NOMO-1 (cell line): Measurements from ENCODE around the gene MAL.

Experiments
- DNase-seq, 2 experiments: peaks; one replicate each; lab custom pipeline; 2025; ENCODE audit not compliant: unreplicated experiment in 2 of 2; lab: John Stamatoyannopoulos, UW

Gene MAL

DNA sequence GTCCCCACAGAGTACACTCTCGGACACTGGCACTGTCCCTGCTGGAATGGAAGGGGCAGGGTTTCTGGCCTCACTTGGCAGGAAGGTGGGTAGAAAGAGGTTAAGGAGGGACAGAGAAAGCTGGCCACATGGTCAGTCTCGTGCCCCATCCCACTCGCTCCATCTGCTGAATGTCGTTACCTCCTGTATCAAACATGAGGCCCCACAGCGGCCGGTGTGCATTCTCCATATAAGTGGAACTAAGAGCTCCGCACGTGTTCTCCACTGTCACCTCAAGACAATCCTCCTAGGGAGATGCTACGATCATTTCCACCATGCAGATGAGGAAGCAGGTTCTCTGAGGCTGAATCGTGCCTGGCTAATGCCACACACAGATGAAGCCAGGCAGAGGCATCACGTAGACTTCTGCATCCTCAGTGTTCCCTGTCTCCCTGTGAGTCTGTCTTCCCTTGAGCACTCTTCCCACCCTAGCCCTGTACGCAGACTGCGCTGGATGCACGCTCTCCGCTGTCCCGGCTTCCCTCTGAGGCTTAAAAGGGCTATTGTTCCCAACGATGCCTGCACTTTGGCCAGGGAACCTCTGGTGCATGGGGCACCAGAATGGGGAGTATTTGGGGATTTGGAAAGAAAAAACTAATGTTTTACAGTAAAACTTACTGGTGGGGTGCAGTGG is 35.1 kb downstream of the MAL start:
- no peak for DNase-seq

DNA sequence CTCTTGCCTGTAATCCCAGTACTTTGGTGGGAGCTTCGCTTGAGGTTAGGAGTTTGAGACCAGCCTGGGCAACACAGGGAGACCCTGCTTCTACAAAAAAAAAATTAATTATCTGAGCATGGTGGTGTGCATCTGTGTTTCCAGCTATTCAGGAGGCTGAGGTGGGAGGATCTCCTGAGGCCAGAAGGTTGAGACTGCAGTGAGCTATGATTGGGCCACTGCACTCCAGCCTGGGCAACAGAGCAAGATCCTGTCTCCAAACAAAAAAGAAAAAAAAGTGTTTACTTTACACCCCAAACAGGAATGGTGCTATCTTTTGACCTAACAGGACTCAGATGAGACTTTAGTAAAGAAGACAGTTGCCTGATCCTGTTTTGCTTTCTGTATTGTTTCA is 35.6 kb downstream of the MAL start:
- no peak for DNase-seq

DNA sequence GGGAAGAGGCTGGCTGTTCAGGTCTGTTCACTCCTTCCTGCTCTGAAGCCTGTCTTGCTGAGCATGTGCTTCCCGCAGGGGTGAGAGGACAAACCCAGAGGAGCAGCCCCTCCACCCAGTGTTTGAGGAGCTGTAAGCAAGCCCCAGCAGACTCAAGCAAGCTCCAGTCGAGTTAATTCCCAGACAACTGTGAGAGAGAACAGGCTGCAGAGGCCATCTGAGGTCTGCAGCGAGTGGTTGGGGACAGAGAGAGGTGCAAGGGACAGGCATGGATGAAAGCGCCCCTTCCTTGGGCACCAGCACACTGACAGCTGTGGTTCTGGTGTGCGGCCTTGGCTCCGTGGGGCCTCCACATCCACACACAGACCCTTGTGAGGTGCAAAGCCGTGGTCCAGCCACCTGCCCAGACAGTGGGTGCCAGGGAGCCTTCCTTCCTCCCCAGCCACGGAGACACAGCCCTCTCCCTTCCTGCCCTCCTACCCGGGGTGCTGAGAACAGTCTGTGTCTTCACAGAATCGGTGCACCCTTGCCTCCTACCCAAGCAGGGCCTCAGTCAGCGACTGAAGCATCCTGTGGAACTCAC is 36.2 kb downstream of the MAL start:
- DNase-seq, result no peak

GRCh38 chr2:95062242-95063085 is 37.0 kb downstream of the MAL start:
- no peak for DNase-seq

GRCh38 chr2:95063086-95063958 is 37.8 kb downstream of the MAL start:
- no peak for DNase-seq

GRCh38 chr2:95068256-95068655 is 42.7 kb downstream of the MAL start:
- DNase-seq, result no peak

DNA sequence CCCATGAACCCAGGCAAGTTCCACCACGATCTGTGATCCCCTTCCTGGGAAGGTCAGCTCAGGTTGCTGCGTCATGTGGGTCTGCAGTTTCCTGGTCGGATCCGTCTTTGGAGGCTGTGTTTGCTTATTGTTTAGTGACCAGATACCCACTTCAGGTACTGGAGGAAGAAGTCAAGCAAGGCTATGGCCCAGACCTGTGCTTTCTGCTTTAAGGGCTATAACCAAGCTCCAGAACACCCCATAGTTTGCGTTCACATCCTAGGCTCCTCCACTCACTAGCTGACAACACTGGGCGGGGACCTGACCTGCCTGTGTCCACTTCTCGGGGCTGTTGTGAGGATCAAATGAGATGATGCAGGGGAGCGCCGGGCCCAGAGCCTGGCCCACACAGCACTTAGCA is 44.0 kb downstream of the MAL start:
- DNase-seq, result no peak

DNA sequence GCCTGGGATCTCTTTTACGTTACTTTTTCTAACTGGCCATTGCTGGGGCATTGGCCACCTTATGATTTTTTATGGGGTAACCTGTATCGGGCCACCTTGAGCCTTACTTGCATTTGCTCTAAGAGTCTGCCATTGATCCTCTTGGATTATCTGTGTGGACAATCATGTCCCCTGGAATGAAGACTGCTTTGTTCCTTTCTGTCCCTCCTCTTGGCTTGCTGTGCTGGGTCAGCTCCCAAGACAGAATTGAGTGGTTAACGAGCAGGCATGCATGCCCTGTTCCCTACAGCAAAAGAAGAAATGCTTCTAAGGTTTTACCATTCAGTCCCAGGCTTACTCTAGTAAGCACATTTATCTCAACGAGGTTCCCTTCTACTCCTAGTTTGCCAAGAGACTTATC is 46.3 kb downstream of the MAL start:
- no peak for DNase-seq

- DNase-seq, result no peak
Measured at GRCh38 chr2:95072424-95072823, 46.9 kb downstream of the MAL start.

- DNase-seq, result no peak
Measured at GRCh38 chr2:95073856-95074662, 48.6 kb downstream of the MAL start.

DNA sequence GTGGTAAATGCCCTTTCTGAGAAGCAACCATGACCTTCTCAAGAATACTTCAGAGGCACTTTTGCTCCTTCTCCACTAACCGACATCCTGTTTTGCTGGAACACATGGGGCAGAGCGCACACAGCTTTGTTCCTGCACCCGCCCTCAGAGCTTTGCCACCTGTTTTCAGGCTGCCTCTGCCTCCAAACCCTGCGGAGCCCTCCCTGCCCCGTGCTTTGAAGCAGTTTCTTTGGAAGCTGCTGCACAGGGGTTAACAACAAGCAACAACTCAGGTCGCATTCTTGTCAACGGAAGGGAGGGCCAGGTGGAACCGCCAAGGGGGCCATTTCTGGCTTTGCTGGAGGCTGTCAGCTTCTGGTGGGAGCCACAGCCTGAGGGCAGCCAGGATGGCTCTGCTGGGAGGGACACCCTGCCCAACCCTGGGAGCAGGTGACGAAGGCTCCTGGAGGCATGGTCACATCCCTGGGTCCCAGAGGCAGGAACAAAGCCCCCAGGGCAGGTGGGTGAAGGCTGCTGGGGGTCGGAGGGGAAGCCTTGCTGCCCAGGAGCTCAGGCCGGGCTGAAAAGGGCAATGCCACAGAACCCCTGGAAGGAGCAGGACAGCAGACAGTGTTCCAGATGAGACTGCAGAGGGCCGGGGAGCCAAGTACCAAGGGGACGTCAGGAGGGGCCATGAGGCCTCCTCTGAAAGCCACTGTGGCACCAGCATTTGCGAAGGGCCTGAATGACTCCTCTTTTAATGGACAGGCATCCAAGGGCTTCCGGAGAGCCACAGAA is 49.3 kb downstream of the MAL start:
- no peak for DNase-seq

GRCh38 chr2:95075440-95076132 is 50.1 kb downstream of the MAL start:
- no peak for DNase-seq

GRCh38 chr2:95076705-95077529 is 51.4 kb downstream of the MAL start:
- DNase-seq, result peak; percentile 3 to 15

DNA sequence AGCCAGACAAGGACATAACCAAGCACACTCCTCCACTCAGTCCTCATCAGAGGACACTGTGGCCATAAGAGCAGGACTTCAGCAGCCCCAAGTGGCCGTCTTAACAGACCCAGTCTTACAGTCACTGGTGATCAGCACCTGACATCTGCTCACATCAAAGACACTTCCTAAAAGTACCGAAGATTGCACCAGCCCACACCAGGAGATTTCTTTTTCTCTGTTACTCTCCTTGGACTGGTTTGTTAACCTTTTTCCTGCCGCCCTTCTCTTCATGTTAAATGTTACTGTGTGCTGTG is 52.0 kb downstream of the MAL start:
- no peak for DNase-seq

GRCh38 chr2:95077861-95078603 is 52.5 kb downstream of the MAL start:
- no peak for DNase-seq

DNA sequence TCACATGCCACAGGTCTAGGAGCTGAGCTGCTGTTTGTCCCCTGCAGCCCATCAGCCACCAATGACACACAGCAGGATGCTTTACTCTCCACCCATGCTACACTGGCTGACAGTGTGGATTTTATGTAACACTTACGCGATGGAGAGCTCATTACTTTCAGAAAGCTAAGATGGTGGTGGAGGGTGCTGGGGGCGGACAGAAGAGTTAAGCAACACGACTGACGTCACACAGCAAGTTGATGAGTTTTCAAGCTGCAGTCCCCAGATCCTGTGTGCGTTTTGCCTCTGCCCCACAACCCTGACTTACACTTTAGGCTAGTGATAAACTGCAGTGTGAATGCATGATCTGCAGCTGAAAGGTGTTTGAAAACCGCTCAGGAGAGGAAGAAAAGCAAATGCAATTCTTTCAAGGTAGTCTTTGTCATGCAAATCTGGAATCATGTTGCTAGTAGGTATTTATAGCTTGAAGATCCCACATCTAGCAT is 53.7 kb downstream of the MAL start:
- DNase-seq, result no peak

DNA sequence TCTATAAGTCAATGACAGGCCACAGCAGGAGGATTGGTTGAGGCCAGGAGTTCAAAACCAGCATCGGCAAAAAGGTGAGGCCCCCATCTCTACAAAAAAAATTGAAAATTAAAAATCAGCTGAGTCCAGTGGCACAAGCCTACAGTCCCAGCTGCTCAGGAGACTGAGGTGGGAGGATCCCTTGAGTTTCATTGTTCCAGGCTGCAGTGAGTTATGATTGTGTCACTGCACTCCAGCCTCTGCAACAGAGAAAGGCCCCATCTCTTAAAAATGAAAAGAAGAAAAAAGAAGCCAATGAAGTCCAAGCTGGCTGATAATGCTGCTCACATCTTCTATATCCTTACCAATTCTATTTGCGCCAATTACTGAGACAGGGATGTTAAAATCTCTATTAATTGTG is 57.0 kb downstream of the MAL start:
- no peak for DNase-seq
